CD8-positive, alpha-beta memory T cell (primary cell): ENCODE data around the gene ETS1. TPM values are rescaled to one million over a fixed set of nuclear protein-coding genes. Genes with fewer than 3 reads are reported as not detected.

Source experiments
- CTCF ChIA-PET: fragments of 350-600 bp; sonication (Branson Sonifier 250); formaldehyde crosslinking; loops from one replicate; lab custom pipeline; 2021; ENCODE audit warnings: antibody characterized with exemption; lab: Charles Lee
- POLR2A ChIA-PET: fragments of 350-600 bp; sonication (Branson Sonifier 250); formaldehyde crosslinking; loops from one replicate; lab custom pipeline; 2021; ENCODE audit warnings: antibody characterized with exemption; lab: Charles Lee
- DNase-seq, 5 donors: peaks; one replicate each; pipeline versions ENCODE4 v3.0.0 to v3.0.0-alpha.2; 2020 to 2022; ENCODE audit warnings: mixed read lengths in 1 of 5
- H3K27ac ChIP-seq: one replicate; pipeline ENCODE4 v1.7.0; 2013; ENCODE audit warnings: low read depth, mild to moderate bottlenecking, low read length, moderate library complexity
- H3K27me3 ChIP-seq: 2 replicates; pipeline ENCODE4 v1.7.0; 2013; ENCODE audit warnings: low read length, mild to moderate bottlenecking; ENCODE audit not compliant: insufficient read depth, poor library complexity, severe bottlenecking
- H3K36me3 ChIP-seq: 2 replicates; pipeline ENCODE4 v1.7.0; 2013; ENCODE audit warnings: mild to moderate bottlenecking, low read length, moderate library complexity; ENCODE audit not compliant: insufficient read depth
- H3K4me1 ChIP-seq: 2 replicates; pipeline ENCODE4 v1.7.0; 2013; ENCODE audit warnings: mild to moderate bottlenecking, low read length, moderate library complexity; ENCODE audit not compliant: insufficient read depth
- H3K4me3 ChIP-seq: 2 replicates; pipeline ENCODE4 v1.7.0; 2013; ENCODE audit warnings: mild to moderate bottlenecking, low read length
- H3K9me3 ChIP-seq: 2 replicates; pipeline ENCODE4 v1.7.0; 2013; ENCODE audit warnings: mild to moderate bottlenecking, low read length
- H3K27ac Mint-ChIP-seq, 8 donors: one replicate each; pipeline ENCODE4 v1.8.0; 2020 to 2021; ENCODE audit warnings: mixed read lengths in 8 of 8, mild to moderate bottlenecking in 6 of 8, inconsistent platforms in 3 of 8, moderate library complexity in 3 of 8
- H3K27me3 Mint-ChIP-seq, 2 donors: one replicate each; pipeline ENCODE4 v1.8.0; 2020 to 2021; ENCODE audit warnings: mixed read lengths in 2 of 2, mild to moderate bottlenecking in 1 of 2, moderate library complexity in 1 of 2
- H3K36me3 Mint-ChIP-seq, 3 donors: one replicate each; pipeline ENCODE4 v1.8.0; 2020 to 2021; ENCODE audit warnings: mixed read lengths in 3 of 3, inconsistent platforms in 1 of 3, mild to moderate bottlenecking in 1 of 3
- H3K4me1 Mint-ChIP-seq, 3 donors: one replicate each; pipeline ENCODE4 v1.8.0; 2020 to 2021; ENCODE audit warnings: mixed read lengths in 3 of 3, inconsistent platforms in 1 of 3, mild to moderate bottlenecking in 1 of 3
- H3K4me3 Mint-ChIP-seq, 7 donors: one replicate each; pipeline ENCODE4 v1.8.0; 2020 to 2021; ENCODE audit warnings: mixed read lengths in 7 of 7, mild to moderate bottlenecking in 6 of 7, moderate library complexity in 4 of 7, inconsistent platforms in 2 of 7
- H3K9me3 Mint-ChIP-seq, 5 donors: one replicate each; pipeline ENCODE4 v1.8.0; 2020 to 2022; ENCODE audit warnings: mixed read lengths in 5 of 5, mild to moderate bottlenecking in 3 of 5, moderate library complexity in 2 of 5, inconsistent platforms in 1 of 5
- polyA plus RNA-seq: library from polyadenylated mRNA; unstranded; fragments of 300-500 nt; fragmentation: Illumina TruSeq; gene quantifications from one replicate; pipeline ENCODE4 v1.2.3, GENCODE V29; 2021
- total RNA-seq, 2 experiments: library from RNA; stranded (reverse); gene quantifications; one replicate each; pipeline ENCODE4 v1.2.3, GENCODE V29; 2021

ETS1 gene
- total and polyA plus RNA-seq, 3 experiments from 2014 or later = 386 to 411 (median 405) TPM

DNA sequence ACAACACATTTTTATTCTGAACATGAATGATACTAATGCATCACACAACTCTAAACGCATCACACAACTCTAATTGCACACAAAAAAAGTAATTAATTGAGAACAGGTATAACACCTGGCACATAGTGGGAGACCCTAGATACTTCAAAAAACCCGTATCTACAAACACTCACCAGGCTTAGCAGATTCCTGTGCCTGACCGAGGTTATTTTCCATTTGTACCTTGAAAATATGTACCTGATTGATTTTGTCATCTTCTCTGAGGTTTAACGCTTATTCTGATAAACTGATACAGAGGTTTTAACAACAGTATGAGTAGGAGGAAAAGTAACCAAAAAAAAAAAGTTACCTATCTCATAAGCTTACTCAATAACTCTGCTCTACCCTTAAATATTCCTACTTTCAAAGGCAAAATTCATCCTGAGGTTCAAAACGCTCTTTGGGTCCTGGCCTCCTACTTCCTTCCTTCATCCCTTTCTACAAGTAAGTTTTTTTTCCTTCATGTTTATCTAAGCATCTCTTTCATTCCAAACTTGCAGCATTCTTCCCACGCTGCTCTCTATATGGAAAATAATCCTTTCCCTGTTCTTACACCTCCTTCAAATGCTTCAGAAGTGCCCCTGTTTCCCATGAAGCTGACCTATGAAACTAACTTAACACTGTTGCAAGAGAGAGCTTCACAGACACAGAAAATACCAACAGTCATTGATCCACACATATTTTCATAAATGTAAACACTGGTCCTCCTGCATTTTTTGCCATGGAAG lies 73.3 kb downstream of the ETS1 start:
- no peaks in the 10 kb centered on the region for H3K9me3 Mint-ChIP-seq
- H3K4me1 Mint-ChIP-seq = peaks cover 76 to 79% (median 77%) of the 10 kb centered on the region in 3 donors
- peak overlapping the region; percentile 90 to 99 (median 98) for H3K27ac Mint-ChIP-seq
- Histone ChIP-seq H3K4me3 (peak overlapping the region; percentile 97), H3K4me1 (peaks cover 61% of the 10 kb centered on the region), H3K9me3 (no peaks in the 10 kb centered on the region), H3K36me3 (peaks cover 43% of the 10 kb centered on the region), H3K27ac (no peak overlapping the region), H3K27me3 (no peaks in the 10 kb centered on the region)
- H3K36me3 Mint-ChIP-seq = peaks cover 58 to 97% (median 71%) of the 10 kb centered on the region in 3 donors
- peak in 1 of 5 donors; percentile 21 for DNase-seq
- no peaks in the 10 kb centered on the region for H3K27me3 Mint-ChIP-seq
- ChIA-PET POLR2A (interaction anchor here (1.3 to 6.9 kb wide), 3 partner anchors 7 to 11 kb away, joined by 3 to 69 read pairs (median 14); no protein-coding TSS in a partner anchor), CTCF (interaction anchor here (0.8 to 2.8 kb wide), 4 partner anchors 9 to 227 kb away, joined by 3 to 7 read pairs (median 4); no protein-coding TSS in a partner anchor)
- H3K4me3 Mint-ChIP-seq = peak overlapping the region; percentile 95 to 100 (median 98)

- Histone ChIP-seq H3K9me3 (no peaks in the 10 kb centered on the region), H3K4me1 (peaks cover 75% of the 10 kb centered on the region), H3K27me3 (no peaks in the 10 kb centered on the region), H3K36me3 (peaks cover 31% of the 10 kb centered on the region), H3K4me3 (peak overlapping the region; percentile 97), H3K27ac (peak overlapping the region; percentile 28)
- ChIA-PET POLR2A (interaction anchor here (0.5 to 6.9 kb wide), 15 partner anchors 9 to 222 kb away, joined by 3 to 69 read pairs (median 5); no protein-coding TSS in a partner anchor), CTCF (interaction anchor here (1.0 to 6.3 kb wide), 12 partner anchors 9 to 319 kb away, joined by 3 to 57 read pairs (median 4); no protein-coding TSS in a partner anchor)
- Mint-ChIP-seq H3K36me3 (peaks cover 48 to 97% (median 67%) of the 10 kb centered on the region in 3 donors), H3K27ac (peak overlapping the region; percentile 90 to 99 (median 98)), H3K4me3 (peak overlapping the region; percentile 95 to 100 (median 98)), H3K4me1 (peaks cover 91 to 95% (median 93%) of the 10 kb centered on the region in 3 donors), H3K9me3 (no peaks in the 10 kb centered on the region), H3K27me3 (no peaks in the 10 kb centered on the region)
- DNase-seq = peak in 3 of 5 donors; percentile 48 to 66 (median 62)
Measured at GRCh38 chr11:128512474-128512996, 74.8 kb downstream of the ETS1 start.

DNA sequence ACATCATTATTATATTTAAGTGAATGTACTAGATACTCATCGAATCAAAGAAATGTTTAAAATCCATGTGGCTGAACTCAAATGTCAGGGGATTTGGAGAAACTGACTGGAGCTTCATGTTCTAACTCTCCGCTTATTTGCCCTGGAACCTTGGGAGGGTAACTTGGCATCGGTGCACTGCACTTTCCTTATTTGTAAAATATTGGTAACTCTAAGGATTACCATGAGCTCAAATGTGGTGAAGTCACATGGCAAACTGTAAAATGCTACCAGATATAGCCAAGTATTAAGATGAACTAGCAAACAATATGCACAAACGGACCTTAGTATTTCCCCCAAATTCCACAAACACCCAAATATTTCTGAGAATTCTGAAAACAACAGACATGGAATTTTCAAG lies 75.6 kb downstream of the ETS1 start:
- Histone ChIP-seq H3K27ac (no peak overlapping the region), H3K27me3 (no peaks in the 10 kb centered on the region), H3K4me1 (peaks cover 83% of the 10 kb centered on the region), H3K36me3 (peaks cover 24% of the 10 kb centered on the region), H3K4me3 (peak overlapping the region; percentile 97), H3K9me3 (no peaks in the 10 kb centered on the region)
- Mint-ChIP-seq H3K27ac (peak overlapping the region; percentile 93 to 99 (median 98)), H3K36me3 (peaks cover 43 to 97% (median 60%) of the 10 kb centered on the region in 3 donors), H3K4me3 (peak overlapping the region; percentile 95 to 100 (median 98)), H3K27me3 (no peaks in the 10 kb centered on the region), H3K9me3 (no peaks in the 10 kb centered on the region), H3K4me1 (peaks cover 92 to 97% (median 97%) of the 10 kb centered on the region in 3 donors)
- ChIA-PET CTCF (interaction anchor here (0.7 to 6.3 kb wide), 14 partner anchors 8 to 319 kb away, joined by 3 to 57 read pairs (median 4); no protein-coding TSS in a partner anchor), POLR2A (interaction anchor here (0.6 to 6.9 kb wide), 18 partner anchors 9 to 221 kb away, joined by 3 to 69 read pairs (median 5); no protein-coding TSS in a partner anchor)
- DNase-seq = peak in 1 of 5 donors; percentile 15

GRCh38 chr11:128509621-128510389 lies 77.6 kb downstream of the ETS1 start:
- CTCF ChIA-PET = interaction anchor here (1.2 to 6.3 kb wide), 5 partner anchors 10 to 219 kb away, joined by 5 to 57 read pairs (median 17); no protein-coding TSS in a partner anchor
- H3K36me3 Mint-ChIP-seq = peaks cover 37 to 97% (median 59%) of the 10 kb centered on the region in 3 donors
- peak overlapping the region; percentile 93 to 99 (median 98) for H3K27ac Mint-ChIP-seq
- peaks cover 31% of the 10 kb centered on the region for H3K36me3 ChIP-seq
- no peaks in the 10 kb centered on the region for H3K27me3 ChIP-seq
- H3K27ac ChIP-seq = no peak overlapping the region
- peaks cover 98% of the 10 kb centered on the region for H3K4me1 ChIP-seq
- DNase-seq = no peak
- no peaks in the 10 kb centered on the region for H3K27me3 Mint-ChIP-seq
- no peaks in the 10 kb centered on the region for H3K9me3 ChIP-seq
- peak overlapping the region; percentile 81 to 99 (median 98) for H3K4me3 Mint-ChIP-seq
- no peaks in the 10 kb centered on the region for H3K9me3 Mint-ChIP-seq
- H3K4me3 ChIP-seq = peak overlapping the region; percentile 97
- POLR2A ChIA-PET = interaction anchor here (0.7 to 6.9 kb wide), 10 partner anchors 8 to 337 kb away, joined by 3 to 69 read pairs (median 6); no protein-coding TSS in a partner anchor
- H3K4me1 Mint-ChIP-seq = peaks cover 98 to 100% (median 100%) of the 10 kb centered on the region in 3 donors

DNA sequence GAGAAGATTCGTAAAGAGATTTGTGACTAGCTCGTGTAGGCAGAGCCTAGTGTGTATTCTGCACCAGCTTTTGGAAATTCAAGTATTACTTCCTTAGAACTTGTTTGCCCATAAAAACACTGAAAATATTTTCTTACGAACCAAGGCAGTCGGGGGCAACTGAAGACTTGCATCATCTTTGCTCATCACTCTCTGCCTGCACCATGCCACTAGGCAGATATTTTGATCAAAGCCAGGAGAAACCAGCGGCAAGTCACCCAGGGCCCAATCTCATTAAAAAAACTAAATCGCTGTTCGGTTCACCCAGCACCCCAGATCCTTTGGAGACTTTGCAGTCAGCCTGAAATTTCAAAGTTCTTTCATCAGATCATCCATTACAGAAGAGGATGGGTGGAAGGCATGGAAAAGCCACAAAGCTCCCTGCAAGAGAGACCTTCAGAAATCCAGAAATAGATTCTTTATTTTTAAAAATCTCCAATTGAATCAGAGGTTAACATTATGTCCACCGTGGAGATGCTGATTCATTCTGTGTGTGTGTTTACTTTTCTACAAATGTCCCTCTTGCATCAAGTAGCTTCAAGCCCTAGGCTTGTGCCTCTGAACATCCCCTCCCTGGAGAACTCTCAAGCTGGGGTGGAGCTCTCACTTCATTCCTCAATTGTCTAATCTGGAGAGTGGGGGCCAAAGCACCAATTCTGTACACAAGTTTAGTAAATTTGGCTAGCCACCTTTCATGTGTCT lies 78.4 kb downstream of the ETS1 start:
- peak overlapping the region; percentile 93 to 99 (median 98) for H3K27ac Mint-ChIP-seq
- H3K4me1 Mint-ChIP-seq = peaks cover 99 to 100% (median 100%) of the 10 kb centered on the region in 3 donors
- peak overlapping the region; percentile 81 to 99 (median 98) for H3K4me3 Mint-ChIP-seq
- H3K27ac ChIP-seq = peak overlapping the region; percentile 41
- H3K9me3 ChIP-seq = no peaks in the 10 kb centered on the region
- no peaks in the 10 kb centered on the region for H3K9me3 Mint-ChIP-seq
- no peaks in the 10 kb centered on the region for H3K27me3 Mint-ChIP-seq
- ChIA-PET POLR2A (interaction anchor here (0.7 to 6.9 kb wide), 11 partner anchors 9 to 336 kb away, joined by 3 to 69 read pairs (median 9); no protein-coding TSS in a partner anchor), CTCF (interaction anchor here (0.7 to 6.3 kb wide), 7 partner anchors 11 to 218 kb away, joined by 3 to 57 read pairs (median 6); no protein-coding TSS in a partner anchor)
- no peaks in the 10 kb centered on the region for H3K27me3 ChIP-seq
- H3K4me3 ChIP-seq = peak overlapping the region; percentile 97
- peaks cover 99% of the 10 kb centered on the region for H3K4me1 ChIP-seq
- H3K36me3 Mint-ChIP-seq = peaks cover 31 to 97% (median 56%) of the 10 kb centered on the region in 3 donors
- peak in 1 of 5 donors; percentile 61 for DNase-seq
- H3K36me3 ChIP-seq = peaks cover 34% of the 10 kb centered on the region

DNA sequence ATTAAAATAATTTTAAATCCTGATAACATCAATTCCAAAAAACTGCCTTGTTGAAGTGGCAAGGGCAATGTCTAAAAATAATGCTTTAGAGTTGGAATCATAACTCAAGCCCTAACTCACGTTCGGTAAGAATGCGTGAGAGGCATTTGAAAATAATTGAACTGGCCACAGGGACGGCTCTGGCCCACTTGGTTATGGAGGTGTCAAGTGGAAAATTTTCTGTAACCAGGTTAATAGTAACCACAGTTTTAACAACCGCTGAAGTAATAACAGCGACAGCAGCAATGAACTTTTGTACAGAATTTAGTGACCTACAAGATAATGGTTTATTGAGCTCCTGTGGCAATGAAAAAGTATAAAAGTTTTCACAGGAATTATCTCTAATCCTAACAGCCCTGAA lies 79.4 kb downstream of the ETS1 start:
- Mint-ChIP-seq H3K4me1 (peaks cover 99 to 100% (median 100%) of the 10 kb centered on the region in 3 donors), H3K27me3 (no peaks in the 10 kb centered on the region), H3K4me3 (peak overlapping the region; percentile 81 to 99 (median 98)), H3K9me3 (no peaks in the 10 kb centered on the region), H3K27ac (peak overlapping the region; percentile 93 to 99 (median 98)), H3K36me3 (peaks cover 24 to 92% (median 50%) of the 10 kb centered on the region in 3 donors)
- H3K36me3 ChIP-seq = peaks cover 27% of the 10 kb centered on the region
- ChIA-PET POLR2A (interaction anchor here (0.6 to 6.9 kb wide), 6 partner anchors 13 to 217 kb away, joined by 3 to 69 read pairs (median 10); no protein-coding TSS in a partner anchor), CTCF (interaction anchor here (1.5 to 6.3 kb wide), 5 partner anchors 10 to 122 kb away, joined by 4 to 57 read pairs (median 17); no protein-coding TSS in a partner anchor)
- peaks cover 99% of the 10 kb centered on the region for H3K4me1 ChIP-seq
- H3K9me3 ChIP-seq = no peaks in the 10 kb centered on the region
- DNase-seq = no peak
- H3K27me3 ChIP-seq = no peaks in the 10 kb centered on the region
- H3K4me3 ChIP-seq = peak overlapping the region; percentile 97
- H3K27ac ChIP-seq = peak overlapping the region; percentile 41
